Measurements from ENCODE around the gene CIROP. TPM values are rescaled to one million over a fixed set of nuclear protein-coding genes. Genes with fewer than 3 reads are reported as not detected.

The CIROP gene
- polyA plus RNA-seq, 4 donors, result 0.05 to 0.11 TPM; not detected in 2

DNA sequence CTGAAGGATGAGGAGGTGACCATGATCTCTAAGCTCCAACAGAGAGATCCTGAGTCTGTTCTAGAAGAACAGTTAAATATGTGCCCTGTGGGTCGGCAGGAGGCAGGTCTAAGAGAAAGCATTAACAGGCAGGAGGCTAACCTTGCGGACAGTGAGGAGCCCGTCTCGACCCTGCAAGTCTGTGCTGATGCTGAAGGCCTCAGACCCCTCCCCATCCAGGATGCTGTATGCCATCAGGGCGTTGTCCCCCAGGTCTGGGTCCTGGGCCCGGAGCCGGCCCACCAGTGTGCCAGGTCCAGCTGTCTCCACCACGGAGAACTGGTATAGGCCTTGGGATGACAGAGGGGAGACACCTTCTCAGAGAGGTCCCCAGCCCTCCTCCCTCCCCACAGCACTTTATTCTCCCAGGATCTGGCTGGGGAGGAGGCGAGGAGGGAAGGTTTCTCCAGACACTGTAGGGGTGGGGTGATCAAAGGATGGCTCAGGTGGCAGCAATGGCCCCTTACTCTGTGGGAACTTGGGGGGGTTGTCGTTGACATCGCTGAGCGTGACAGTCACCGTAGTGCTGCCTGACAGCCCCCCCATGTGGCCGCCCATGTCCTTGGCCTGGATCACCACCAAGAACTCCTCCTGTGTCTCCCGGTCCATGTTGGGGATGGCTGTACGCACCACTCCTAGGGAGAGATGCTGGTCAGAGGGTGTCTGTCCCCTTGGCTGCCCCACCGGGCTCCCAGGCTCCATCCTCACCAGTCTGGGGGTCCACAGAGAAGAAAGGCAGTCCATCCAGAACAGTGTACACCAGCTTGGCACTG is 50.6 kb downstream of the CIROP start:
- DNase-seq (ENCODE audit: low read depth in 4 of 4, low spot score in 3 of 4), result no peak

GRCh38 chr14:23053426-23053825 is 51.4 kb downstream of the CIROP start:
- no peak for DNase-seq (ENCODE audit: low read depth in 4 of 4, low spot score in 3 of 4)

DNA sequence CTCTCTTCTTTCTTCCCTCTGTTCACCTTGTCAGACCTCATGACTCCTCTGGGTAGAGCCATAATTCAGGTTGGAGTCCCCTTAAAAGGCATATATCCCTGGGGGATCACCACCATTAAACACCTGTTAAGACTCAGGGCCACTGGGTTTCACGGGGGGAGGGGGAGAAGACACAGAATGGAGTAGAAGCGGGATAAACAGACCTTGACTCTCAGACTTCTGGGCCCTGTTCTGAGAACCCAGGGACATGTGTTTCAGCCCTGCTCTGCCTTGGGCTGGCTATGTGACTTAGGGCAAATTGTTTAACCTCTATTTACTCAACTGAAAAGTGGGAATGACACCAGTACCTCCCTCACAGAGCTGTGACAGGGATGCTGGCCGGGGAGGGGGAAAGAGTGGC is 52.1 kb downstream of the CIROP start:
- no peak for DNase-seq (ENCODE audit: low read depth in 4 of 4, low spot score in 3 of 4)

- DNase-seq (ENCODE audit: low read depth in 4 of 4, low spot score in 3 of 4), result no peak
Measured at GRCh38 chr14:23052182-23052623, 52.6 kb downstream of the CIROP start.

- DNase-seq (ENCODE audit: low read depth in 4 of 4, low spot score in 3 of 4), result no peak
Measured at GRCh38 chr14:23051141-23052057, 53.4 kb downstream of the CIROP start.

Other genes starting within 250 kb of the CIROP start
- 10 to 100 TPM; 69.4 to 93.8 (median 78.1) TPM for gene LRP10, start 233.2 kb downstream of the CIROP start, polyA plus RNA-seq (ENCODE audit: insufficient read length in 4 of 4)
- gene REM2, start 221.8 kb downstream of the CIROP start, polyA plus RNA-seq (ENCODE audit: insufficient read length in 4 of 4), result 1 to 10 TPM in 3 of 4 donors, under 1 TPM in 1; 0.87 to 2.0 (median 1.3) TPM
- gene RBM23, start 185.8 kb downstream of the CIROP start, polyA plus RNA-seq (ENCODE audit: insufficient read length in 4 of 4), result 100 to 1,000 TPM; 103 to 137 (median 122) TPM
- 100 to 1,000 TPM in 3 of 4 donors, 10 to 100 TPM in 1; 89.7 to 154 (median 139) TPM for gene PRMT5, start 175.6 kb downstream of the CIROP start, polyA plus RNA-seq (ENCODE audit: insufficient read length in 4 of 4)
- gene HAUS4, start 147.9 kb downstream of the CIROP start, polyA plus RNA-seq (ENCODE audit: insufficient read length in 4 of 4), result 10 to 100 TPM; 39.7 to 68.1 (median 58.2) TPM
- gene AJUBA, start 122.4 kb downstream of the CIROP start, polyA plus RNA-seq (ENCODE audit: insufficient read length in 4 of 4), result 10 to 100 TPM; 47.7 to 100.0 (median 80.2) TPM
- gene C14orf93, start 94.8 kb downstream of the CIROP start, polyA plus RNA-seq (ENCODE audit: insufficient read length in 4 of 4), result 10 to 100 TPM; 13.7 to 26.8 (median 19.1) TPM
- gene PSMB5, start 70.1 kb downstream of the CIROP start, polyA plus RNA-seq (ENCODE audit: insufficient read length in 4 of 4), result 100 to 1,000 TPM; 183 to 222 (median 205) TPM
- gene PSMB11, start 62.8 kb downstream of the CIROP start, polyA plus RNA-seq (ENCODE audit: insufficient read length in 4 of 4), result not detected
- gene CDH24, start 47.5 kb downstream of the CIROP start, polyA plus RNA-seq (ENCODE audit: insufficient read length in 4 of 4), result 10 to 100 TPM; 17.9 to 44.0 (median 29.7) TPM
- 100 to 1,000 TPM; 214 to 342 (median 239) TPM for gene ACIN1, start 9.9 kb downstream of the CIROP start, polyA plus RNA-seq (ENCODE audit: insufficient read length in 4 of 4)
- gene C14orf119, start 9.5 kb downstream of the CIROP start, polyA plus RNA-seq (ENCODE audit: insufficient read length in 4 of 4), result 10 to 100 TPM; 67.2 to 84.4 (median 75.6) TPM
- gene CEBPE, start 14.3 kb upstream of the CIROP start, polyA plus RNA-seq (ENCODE audit: insufficient read length in 4 of 4), result under 1 TPM in 3 of 4 donors, not detected in 1; 0.16 to 0.50 (median 0.23) TPM
- 100 to 1,000 TPM in 1 of 4 donors, 10 to 100 TPM in 3; 16.8 to 100 (median 89.4) TPM for gene SLC7A8, start 78.7 kb upstream of the CIROP start, polyA plus RNA-seq (ENCODE audit: insufficient read length in 4 of 4)
- gene RNF212B, start 132.9 kb upstream of the CIROP start, polyA plus RNA-seq (ENCODE audit: insufficient read length in 4 of 4), result 1 to 10 TPM in 3 of 4 donors, under 1 TPM in 1; 0.22 to 1.8 (median 1.5) TPM
- 10 to 100 TPM; 11.2 to 28.1 (median 24.8) TPM for gene HOMEZ, start 181.1 kb upstream of the CIROP start, polyA plus RNA-seq (ENCODE audit: insufficient read length in 4 of 4)
- 10 to 100 TPM; 17.4 to 31.5 (median 25.0) TPM for gene PPP1R3E, start 197.9 kb upstream of the CIROP start, polyA plus RNA-seq (ENCODE audit: insufficient read length in 4 of 4)
- gene BCL2L2, start 201.8 kb upstream of the CIROP start, polyA plus RNA-seq (ENCODE audit: insufficient read length in 4 of 4), result 10 to 100 TPM; 34.8 to 44.0 (median 39.3) TPM
- 100 to 1,000 TPM; 157 to 374 (median 252) TPM for gene PABPN1, start 216.5 kb upstream of the CIROP start, polyA plus RNA-seq (ENCODE audit: insufficient read length in 4 of 4)
- gene SLC22A17, start 247.9 kb upstream of the CIROP start, polyA plus RNA-seq (ENCODE audit: insufficient read length in 4 of 4), result 10 to 100 TPM; 56.2 to 72.7 (median 58.1) TPM